ENCODE data around the gene LRRC14B. TPM values are rescaled to one million over a fixed set of nuclear protein-coding genes. Genes with fewer than 3 reads are reported as not detected.
"Not testable (repeated sequence)": the region's sequence is repeated elsewhere in the genome, so short reads cannot be mapped to it uniquely, and the experiment has no call there.

Gene LRRC14B
- total RNA-seq, 1 donor from 2014 or later, result 93.4 TPM

- no peak for TF ChIP-seq CTCF (IDR thresholded peaks at IDR 0.05; ENCODE audit: borderline replicate concordance)
- Histone ChIP-seq H3K27me3 (ENCODE audit: low read depth) (peaks cover 31% of the 10 kb centered on the region), H3K27ac (replicated peaks) (no peak overlapping the region), H3K4me3 (no peak overlapping the region), H3K36me3 (no peaks in the 10 kb centered on the region), H3K4me1 (peaks cover 8% of the 10 kb centered on the region), H3K9me3 (replicated peaks) (no peaks in the 10 kb centered on the region)
- intact Hi-C loops (cut with micrococcal nuclease), result no loop called here
- no peak for DNase-seq
Measured at GRCh38 chr5:163841-164240, 27.5 kb upstream of the LRRC14B start.

GRCh38 chr5:164244-164643, 27.1 kb upstream of the LRRC14B start:
- no peak for TF ChIP-seq CTCF (IDR thresholded peaks at IDR 0.05; ENCODE audit: borderline replicate concordance)
- H3K36me3 ChIP-seq, result no peaks in the 10 kb centered on the region
- H3K4me1 ChIP-seq, result peaks cover 12% of the 10 kb centered on the region
- no peak for DNase-seq
- H3K27me3 ChIP-seq (ENCODE audit: low read depth), result peaks cover 27% of the 10 kb centered on the region
- H3K4me3 ChIP-seq, result no peak overlapping the region
- H3K9me3 ChIP-seq (replicated peaks), result no peaks in the 10 kb centered on the region
- intact Hi-C loops (cut with micrococcal nuclease), result no loop called here
- H3K27ac ChIP-seq (replicated peaks), result no peak overlapping the region

- H3K4me3 ChIP-seq; intact Hi-C loops (cut with micrococcal nuclease); H3K9me3 ChIP-seq (replicated peaks); H3K27ac ChIP-seq (replicated peaks); H3K36me3 ChIP-seq; DNase-seq: not testable (repeated sequence)
- H3K27me3 ChIP-seq (ENCODE audit: low read depth), result peaks cover 22% of the 10 kb centered on the region
- peaks cover 17% of the 10 kb centered on the region for H3K4me1 ChIP-seq
Measured at GRCh38 chr5:164783-165182, 26.5 kb upstream of the LRRC14B start.

- H3K27ac ChIP-seq (replicated peaks), result no peak overlapping the region
- intact Hi-C loops (cut with micrococcal nuclease), result no loop called here
- no peaks in the 10 kb centered on the region for H3K9me3 ChIP-seq (replicated peaks)
- peaks cover 20% of the 10 kb centered on the region for H3K4me1 ChIP-seq
- TF ChIP-seq CTCF (IDR thresholded peaks at IDR 0.05; ENCODE audit: borderline replicate concordance), result no peak
- peaks cover 7% of the 10 kb centered on the region for H3K27me3 ChIP-seq (ENCODE audit: low read depth)
- DNase-seq, result no peak
- no peaks in the 10 kb centered on the region for H3K36me3 ChIP-seq
- H3K4me3 ChIP-seq, result no peak overlapping the region
Measured at GRCh38 chr5:166441-167372, 24.6 kb upstream of the LRRC14B start.

GRCh38 chr5:167511-167910, 23.8 kb upstream of the LRRC14B start:
- peaks cover 20% of the 10 kb centered on the region for H3K4me1 ChIP-seq
- no peaks in the 10 kb centered on the region for H3K36me3 ChIP-seq
- DNase-seq, result no peak
- no peak overlapping the region for H3K27ac ChIP-seq (replicated peaks)
- no peak overlapping the region for H3K4me3 ChIP-seq
- H3K9me3 ChIP-seq (replicated peaks), result no peaks in the 10 kb centered on the region
- intact Hi-C loops (cut with micrococcal nuclease), result no loop called here
- TF ChIP-seq CTCF (IDR thresholded peaks at IDR 0.05; ENCODE audit: borderline replicate concordance), result no peak
- peaks cover 5% of the 10 kb centered on the region for H3K27me3 ChIP-seq (ENCODE audit: low read depth)

GRCh38 chr5:167982-168660, 23.2 kb upstream of the LRRC14B start:
- H3K36me3 ChIP-seq, result no peaks in the 10 kb centered on the region
- intact Hi-C loops (cut with micrococcal nuclease), result no loop called here
- peaks cover 2% of the 10 kb centered on the region for H3K27me3 ChIP-seq (ENCODE audit: low read depth)
- peaks cover 20% of the 10 kb centered on the region for H3K4me1 ChIP-seq
- TF ChIP-seq CTCF (IDR thresholded peaks at IDR 0.05; ENCODE audit: borderline replicate concordance), result no peak
- no peak overlapping the region for H3K27ac ChIP-seq (replicated peaks)
- H3K9me3 ChIP-seq (replicated peaks), result no peaks in the 10 kb centered on the region
- DNase-seq, result no peak
- H3K4me3 ChIP-seq, result no peak overlapping the region

Measured in left ventricle myocardium inferior (tissue), 1 donor.